PFSK-1 (cell line): ENCODE data around the gene GPR180.

Experiments used
- FOXP2 ChIP-seq: optimal IDR thresholded peaks from 2 replicates; pipeline ENCODE3; 2011; ENCODE audit warnings: borderline replicate concordance, control low read depth, inconsistent platforms; ENCODE audit not compliant: insufficient read depth; ENCODE audit errors: extremely low read length, extremely low read depth
- POLR2AphosphoS5 ChIP-seq: IDR thresholded peaks from 2 replicates; pipeline ENCODE4 v1.6.1; 2012; ENCODE audit warnings: low read depth, mild to moderate bottlenecking, control low read depth, low read length, moderate library complexity
- REST ChIP-seq, 2 experiments: IDR thresholded peaks; 2 replicates each; pipeline versions ENCODE4 v1.6.1 to v1.8.0; 2011 to 2012; ENCODE audit warnings: low read depth in 2 of 2, low read length in 2 of 2, control low read depth in 1 of 2, inconsistent platforms in 1 of 2, mild to moderate bottlenecking in 1 of 2, moderate library complexity in 1 of 2; ENCODE audit not compliant: insufficient read depth in 1 of 2
- SIN3A ChIP-seq: IDR thresholded peaks from 2 replicates; pipeline ENCODE4 v1.6.1; 2012; ENCODE audit warnings: mild to moderate bottlenecking, low read length, moderate library complexity, borderline replicate concordance; ENCODE audit not compliant: insufficient read depth
- TAF1 ChIP-seq: IDR thresholded peaks from 2 replicates; pipeline ENCODE4 v1.6.1; 2012; ENCODE audit warnings: low read length, control low read depth, borderline replicate concordance; ENCODE audit not compliant: insufficient read depth

GRCh38 chr13:94667190-94667589 is 65.5 kb downstream of the GPR180 start:
- no peak for TF ChIP-seq REST (IDR thresholded peaks at IDR 0.05; ENCODE audit: insufficient read depth in 1 of 2, low read depth in 2 of 2, low read length in 2 of 2)
- no peak for TF ChIP-seq TAF1
- TF ChIP-seq POLR2AphosphoS5, result no peak
- TF ChIP-seq SIN3A, result no peak
- TF ChIP-seq FOXP2, result no peak
